Fibroblast of peridontal ligament (primary cell): Measurements from ENCODE around the gene RNASEH2B.

Experiments used
- DNase-seq: peaks from one replicate; pipeline ENCODE4 v3.0.0-alpha.2; 2010; ENCODE audit errors: extremely low read depth

The RNASEH2B gene, protein sequence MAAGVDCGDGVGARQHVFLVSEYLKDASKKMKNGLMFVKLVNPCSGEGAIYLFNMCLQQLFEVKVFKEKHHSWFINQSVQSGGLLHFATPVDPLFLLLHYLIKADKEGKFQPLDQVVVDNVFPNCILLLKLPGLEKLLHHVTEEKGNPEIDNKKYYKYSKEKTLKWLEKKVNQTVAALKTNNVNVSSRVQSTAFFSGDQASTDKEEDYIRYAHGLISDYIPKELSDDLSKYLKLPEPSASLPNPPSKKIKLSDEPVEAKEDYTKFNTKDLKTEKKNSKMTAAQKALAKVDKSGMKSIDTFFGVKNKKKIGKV

DNA sequence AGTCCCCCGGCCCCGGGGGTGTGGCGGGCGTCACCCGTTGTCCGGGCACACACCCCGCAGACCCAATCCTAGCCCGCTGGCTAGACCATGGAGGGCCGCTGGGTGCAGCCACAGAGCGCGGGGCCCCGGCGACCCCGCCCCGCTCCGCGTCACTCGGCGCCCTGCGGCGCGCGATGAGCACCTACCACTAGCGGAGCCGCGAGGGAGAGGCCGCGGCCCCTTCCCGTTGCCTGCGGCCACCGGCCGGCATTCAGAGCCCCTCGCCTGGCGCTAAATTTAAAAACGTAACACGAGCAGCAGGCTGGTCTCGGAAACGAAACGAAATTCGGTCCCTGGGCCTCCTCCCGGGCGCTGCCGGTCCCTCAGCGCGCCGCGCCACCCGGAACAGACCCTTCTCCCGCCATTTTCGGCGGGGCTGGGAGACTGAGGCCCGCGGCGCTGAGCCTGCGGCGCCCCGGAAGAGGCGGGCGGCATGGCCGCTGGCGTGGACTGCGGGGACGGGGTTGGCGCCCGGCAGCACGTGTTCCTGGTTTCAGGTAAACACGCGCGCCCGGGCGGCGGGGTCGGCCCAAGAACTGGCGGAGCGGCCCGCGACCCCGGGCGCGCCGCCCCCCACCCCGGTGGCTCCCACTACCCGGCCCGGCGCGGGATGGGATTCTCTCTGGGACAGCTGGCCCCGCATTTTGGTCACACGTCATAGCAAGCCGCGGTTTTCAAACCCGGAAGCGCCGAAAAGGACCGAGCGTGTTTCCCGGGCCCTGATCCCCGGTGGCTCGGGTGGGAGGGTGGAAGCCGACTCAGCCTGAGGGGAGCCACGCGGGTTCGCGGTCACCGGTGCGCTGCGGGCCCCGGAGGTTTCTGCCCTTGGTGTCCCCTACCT, at the start of gene RNASEH2B:
TSS of gene RNASEH2B (plus strand) at position 187 of the 880 bp plus-strand sequence. CDS start at position 473, 286 bp downstream.
- DNase-seq = peak; percentile 60

DNA sequence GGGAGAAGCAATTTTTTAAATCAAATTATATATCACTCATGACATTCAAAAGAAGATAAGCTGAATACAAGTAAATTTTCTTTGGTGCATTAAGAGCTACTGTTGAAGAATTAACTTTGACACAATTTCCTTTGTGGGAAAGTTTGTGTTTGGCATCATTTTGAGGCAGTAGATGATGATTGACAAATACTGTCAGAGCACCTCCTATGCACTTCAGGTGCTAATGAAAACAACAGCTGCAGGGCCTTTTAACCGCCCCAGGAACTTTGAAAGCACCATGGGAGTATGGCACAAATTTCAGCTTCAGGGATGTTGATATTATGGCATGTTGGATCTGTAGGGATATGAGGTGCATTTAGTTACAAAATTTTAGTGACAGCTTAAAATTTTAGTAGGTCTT, 45.1 kb upstream of the RNASEH2B start:
- no peak for DNase-seq

DNA sequence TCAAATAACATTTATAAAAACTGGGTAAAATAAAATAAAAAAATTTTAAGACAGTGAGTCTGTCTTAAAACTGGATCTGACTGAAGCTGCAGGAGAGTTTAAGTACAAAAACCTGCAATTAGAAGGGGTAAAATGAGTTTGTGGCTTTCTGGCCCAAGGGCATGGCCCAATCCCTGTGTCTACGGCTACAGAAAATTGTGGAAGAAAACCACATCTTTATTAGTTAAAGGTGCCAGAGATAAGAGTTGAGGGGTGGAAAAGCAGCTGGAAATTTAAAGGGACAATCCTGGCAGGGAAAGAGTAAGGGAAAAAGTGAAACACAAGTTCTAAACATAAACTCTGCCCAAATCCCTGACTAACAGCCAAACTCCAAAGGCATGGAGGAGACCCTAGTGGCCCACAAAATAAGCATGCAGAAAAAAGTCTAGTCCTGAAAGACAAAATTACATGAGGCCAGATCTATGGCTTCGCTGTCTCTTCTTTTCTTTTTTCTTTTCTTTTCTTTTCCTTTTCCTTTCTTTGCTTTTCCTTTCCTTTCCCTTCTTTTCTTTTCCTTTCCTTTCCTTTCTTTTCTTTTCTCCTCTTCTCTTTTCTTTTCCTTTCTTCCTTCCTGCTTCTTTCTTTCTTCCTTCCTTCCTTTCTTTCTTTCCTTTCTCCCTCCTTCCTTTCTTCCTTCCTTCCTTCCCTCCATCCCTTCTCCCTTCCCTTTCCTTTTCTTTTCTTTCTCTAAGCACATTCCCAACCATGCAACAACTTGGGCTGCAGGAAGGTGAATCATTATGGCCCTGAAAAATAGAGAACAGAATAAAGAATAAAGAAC, 42.6 kb upstream of the RNASEH2B start:
- DNase-seq = peak; percentile 49

DNA sequence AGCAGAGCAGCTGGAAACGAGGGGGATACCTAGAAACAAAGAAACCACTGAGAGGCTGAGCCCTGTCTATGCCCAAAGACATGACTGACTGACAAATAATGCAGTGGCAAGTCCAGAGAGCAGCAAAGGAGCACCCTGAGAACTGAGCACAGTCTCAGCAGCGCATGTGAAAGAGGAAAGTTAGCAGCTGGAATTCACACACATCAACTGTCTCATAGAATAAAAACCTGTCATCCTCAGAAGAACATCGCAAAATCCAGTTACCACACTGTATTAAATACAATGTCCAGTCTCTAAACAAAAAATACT, 42.0 kb upstream of the RNASEH2B start:
- no peak for DNase-seq

DNA sequence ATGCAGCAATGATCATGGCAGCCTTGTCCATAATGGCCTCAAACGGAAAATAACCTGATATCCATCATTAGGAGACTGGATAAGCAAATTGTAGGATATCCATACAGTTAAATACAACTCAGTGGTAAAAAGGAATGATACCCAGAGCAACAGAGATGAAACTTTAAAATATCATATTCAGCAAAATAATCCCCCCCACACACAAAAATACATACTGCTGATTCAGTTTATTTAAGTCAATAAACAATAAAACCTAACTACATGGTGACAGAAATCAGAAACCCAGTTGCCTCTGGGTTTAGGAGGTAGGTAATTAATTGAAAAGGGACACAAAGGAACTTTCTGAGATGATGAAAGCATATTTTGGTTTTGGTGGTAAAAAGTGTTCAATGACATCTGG, 38.2 kb upstream of the RNASEH2B start:
- no peak for DNase-seq

DNA sequence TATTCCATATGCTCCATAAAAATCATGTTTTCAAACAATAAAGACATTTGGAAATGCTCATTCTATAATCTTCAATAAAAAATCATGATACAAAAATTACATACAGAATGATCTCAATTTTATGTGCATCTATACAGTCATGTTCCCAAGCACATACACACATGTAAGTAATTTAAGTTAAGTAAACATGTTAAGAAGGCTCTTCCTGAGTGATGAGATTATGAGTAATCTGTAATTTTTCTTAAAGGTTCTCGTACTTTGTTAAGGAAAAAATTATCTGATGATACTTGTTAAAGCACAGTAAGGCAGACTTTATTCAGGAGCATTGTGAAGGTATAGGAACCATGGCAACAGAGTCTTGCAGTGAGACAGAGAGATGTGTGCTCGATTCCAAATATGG, 36.1 kb upstream of the RNASEH2B start:
- peak; percentile 48 for DNase-seq

DNA sequence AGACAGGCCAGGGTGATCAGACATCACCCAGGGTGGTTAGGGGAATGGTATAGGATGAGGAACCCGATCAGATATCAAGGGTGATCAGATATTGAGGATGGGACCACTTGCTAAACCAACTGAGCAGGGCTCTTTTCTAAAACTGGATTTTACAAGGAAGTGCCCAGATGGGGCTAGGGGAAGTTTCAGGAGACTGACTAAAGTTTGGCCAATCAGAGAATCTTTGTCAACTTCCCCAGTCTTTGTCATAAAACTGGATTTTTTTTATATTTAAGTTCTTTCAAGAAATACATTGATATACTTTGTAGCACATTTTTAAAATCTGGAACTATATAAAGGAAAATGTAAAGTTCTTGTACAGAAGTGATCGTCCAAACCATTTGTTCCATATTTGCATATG, 35.6 kb upstream of the RNASEH2B start:
- no peak for DNase-seq

DNA sequence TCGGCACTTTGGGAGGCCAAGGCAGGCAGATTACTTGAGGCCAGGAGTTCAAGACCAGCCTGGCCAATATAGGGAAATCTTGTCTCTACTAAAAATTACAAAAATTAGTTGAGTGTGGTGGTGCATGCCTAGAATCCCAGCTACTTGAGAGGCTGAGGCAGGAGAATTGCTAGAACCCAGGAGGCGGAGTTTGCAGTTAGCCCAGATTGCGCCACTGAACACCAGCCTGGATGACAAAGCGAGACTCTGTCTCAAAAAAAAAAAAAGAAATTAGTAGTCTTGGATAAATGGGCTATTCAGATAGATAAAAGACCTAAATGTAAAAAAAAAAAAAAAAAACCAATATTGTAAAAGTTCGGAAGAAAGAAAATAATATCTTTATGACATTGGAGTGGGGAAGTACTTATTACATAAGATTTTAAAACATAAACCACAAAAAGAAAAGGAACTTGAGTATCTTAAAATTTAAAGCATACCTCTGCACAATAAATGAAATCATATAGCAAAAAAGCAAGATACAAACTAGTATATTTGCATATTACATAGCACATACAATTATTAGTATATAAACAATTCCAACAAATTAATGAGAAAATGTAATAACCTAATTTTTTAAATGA, 26.7 kb upstream of the RNASEH2B start:
- DNase-seq = no peak

DNA sequence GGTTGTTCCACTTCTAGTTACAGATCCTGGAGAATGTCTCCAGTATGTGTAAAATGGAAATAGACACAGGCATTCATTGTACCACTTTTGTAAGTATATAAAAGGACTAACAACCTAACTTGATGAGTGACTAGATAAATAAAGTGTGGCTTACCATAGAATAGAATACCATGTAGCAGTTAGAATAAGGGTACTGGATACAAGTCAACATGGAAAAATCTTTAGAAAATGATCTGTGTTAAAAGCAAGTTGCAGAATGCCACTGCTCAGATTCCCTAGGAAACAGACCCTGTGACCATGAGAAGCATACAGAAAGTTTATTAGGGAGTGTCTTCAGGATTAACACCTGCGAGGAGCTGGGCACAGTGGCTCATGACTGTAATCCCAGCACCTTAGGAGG, 25.9 kb upstream of the RNASEH2B start:
- DNase-seq = no peak

DNA sequence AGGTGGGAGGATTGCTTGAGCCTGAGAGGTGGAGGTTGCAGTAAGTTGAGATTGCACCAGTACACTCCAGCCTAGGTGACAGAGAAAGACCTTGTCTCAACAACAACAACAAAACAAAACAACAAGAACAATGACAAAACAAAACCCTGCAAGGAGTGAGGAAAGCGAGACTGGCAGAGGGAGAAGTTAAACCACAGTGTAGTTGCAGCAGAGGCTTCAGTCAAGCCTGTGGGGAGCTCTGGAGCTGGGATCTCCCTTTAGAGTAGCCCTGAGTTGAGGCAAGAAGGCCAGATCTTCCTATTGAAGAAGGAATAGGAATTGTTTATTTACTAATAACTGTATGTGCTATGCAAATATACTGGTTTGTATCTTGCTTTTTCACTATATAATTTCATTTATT, 25.3 kb upstream of the RNASEH2B start:
- no peak for DNase-seq

DNA sequence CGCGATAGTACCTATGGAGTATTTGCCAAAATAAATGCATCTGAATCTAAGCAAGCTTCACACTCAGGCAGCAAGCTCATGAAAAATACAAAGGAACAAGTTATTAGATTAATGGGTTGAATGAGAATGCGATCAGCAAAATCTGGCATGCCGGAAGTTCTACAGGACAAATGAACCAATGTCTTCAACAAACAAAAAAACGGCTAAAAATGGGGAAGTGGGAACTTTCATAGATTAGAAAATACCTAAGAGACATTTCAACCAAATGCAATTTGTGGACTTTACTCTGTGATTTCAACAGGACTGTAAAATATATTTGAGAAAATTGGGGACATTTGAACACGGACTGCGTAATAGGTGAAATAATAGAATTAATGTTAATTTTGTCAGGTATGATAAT, 22.4 kb upstream of the RNASEH2B start:
- no peak for DNase-seq

DNA sequence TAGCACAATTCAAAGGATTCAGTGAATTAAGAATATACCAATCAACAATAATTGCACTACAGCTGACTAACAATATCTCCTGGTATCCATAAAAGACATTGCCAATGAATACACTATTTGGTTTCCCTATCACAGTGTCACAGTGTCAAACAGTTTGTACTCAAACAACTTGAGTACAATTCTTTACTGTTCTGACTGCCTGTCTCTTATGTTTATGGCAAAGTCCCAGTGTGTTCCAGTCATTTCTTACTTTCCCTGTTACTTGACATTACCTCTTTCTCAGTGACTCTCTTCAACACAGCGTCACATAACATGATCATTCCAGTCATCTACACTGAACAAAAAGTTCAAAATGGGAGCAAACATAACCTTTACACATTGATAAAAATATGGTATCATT, 21.2 kb upstream of the RNASEH2B start:
- no peak for DNase-seq

DNA sequence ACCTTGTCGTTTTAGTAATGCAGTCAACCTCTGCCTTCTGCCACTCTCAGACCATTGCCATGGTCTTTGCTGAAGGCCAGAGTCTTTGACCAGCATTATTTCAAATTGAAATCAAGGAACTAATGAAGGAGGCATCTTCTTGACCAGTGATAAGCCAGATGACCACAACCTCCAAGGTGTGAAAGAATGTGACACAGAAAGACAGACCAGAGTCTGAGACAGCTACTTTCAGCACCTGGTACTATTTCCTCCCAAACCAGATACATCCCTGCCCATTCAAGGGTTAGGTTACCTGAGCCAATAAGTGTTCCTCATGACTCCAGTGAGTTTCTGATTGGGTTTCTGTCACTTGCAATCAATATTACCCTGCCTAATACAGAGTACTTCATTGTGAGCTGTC, 20.3 kb upstream of the RNASEH2B start:
- no peak for DNase-seq

DNA sequence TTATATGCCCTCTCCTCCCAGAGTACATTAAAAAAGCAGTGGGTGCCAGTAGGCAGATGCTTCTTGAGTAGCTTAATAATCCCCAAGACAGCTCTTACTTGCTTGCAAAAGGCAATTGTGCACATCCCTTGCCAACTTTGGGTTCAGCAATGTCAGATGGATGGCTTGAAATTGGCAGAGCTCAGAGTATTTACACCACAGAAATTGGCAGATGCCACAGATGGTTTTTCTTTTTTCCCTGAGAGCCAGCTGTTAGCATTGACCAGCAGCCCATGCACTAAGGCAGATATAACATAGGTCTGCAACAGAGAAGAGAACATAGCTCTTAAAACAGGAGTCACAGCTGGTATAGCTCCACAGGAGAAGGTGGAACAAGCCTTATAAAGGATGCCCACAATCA, 18.4 kb upstream of the RNASEH2B start:
- no peak for DNase-seq

DNA sequence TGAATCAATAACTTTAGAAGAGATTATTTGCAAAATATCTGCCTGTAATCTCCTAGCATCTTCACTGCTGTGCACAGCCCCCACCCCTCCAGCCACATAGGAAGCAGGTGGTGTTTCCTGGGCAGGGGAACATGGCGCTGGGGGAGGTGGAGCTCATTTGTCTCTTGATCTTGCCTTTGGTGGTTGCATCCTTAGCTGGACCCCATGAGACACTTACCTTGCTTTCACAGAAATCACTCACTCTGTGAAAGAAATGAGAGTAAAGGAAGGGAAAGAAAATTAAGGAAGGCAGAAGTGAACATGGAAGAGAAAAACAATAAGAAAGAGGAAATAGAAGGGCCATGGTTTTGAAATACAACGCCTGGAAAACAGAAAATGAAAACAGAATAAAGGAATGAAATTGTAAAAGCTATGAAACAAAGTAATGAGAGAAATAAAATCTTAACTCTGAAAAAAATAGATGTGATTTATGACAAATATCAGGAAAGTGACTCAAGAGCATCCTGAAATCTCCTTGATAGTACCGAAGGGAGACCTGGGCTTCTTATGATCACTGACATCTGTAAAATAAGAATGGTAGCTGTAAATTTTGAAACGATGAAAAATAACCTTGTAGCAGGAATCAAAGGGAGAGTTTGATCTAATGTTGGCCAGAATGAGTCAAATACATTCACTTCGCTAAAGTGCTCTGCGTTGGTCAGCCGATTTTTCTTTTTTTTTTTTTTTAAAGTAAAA, 17.2 kb upstream of the RNASEH2B start:
- no peak for DNase-seq

DNA sequence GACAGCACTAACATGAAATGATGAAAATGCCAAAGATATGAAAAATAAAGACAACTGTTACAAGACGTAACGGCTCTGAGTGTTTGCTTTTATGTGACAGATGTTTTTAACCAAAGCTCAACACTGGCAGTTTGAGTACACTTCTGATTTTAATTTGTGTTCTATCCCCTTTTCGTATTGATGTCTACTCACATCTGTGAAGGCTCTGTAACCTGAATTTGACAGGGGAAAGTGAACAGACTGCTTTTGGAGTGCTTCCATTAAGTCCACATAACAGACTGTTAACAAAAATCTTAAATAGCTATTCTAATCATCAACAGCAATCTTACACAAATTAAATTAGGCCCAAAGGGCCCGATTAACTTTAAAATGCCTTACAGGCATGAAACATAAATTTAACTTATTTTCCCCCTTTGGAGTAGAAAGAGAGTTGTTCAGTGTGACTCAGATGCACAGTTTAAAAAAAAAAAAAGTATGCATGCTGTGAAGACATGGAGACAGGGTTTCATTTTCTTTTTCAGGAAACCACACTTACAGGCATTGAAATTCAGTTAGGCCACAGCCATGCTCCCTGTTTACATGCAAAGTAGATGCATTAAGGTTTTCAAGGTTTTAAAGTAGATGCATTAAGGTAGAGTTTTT, 16.3 kb upstream of the RNASEH2B start:
- peak; percentile 71 for DNase-seq

DNA sequence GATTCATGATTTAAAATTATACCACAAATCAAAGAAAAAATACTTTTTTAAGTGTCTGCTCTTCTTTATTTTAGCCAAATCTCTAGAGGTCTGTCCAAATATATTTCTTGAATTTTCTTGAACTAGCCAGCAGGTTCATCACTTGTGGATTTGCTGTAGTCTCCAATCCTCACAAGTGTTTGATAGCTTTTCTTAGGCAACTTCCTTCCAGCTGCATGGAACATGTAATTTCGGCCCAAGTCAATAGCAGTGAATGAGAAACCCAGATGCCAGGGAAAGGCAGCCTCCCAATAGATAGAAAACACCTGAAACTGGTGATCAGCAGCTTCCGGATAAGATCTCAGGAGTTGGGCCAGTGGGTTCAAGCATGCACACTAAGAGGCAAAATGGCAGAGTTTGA, 15.6 kb upstream of the RNASEH2B start:
- no peak for DNase-seq

DNA sequence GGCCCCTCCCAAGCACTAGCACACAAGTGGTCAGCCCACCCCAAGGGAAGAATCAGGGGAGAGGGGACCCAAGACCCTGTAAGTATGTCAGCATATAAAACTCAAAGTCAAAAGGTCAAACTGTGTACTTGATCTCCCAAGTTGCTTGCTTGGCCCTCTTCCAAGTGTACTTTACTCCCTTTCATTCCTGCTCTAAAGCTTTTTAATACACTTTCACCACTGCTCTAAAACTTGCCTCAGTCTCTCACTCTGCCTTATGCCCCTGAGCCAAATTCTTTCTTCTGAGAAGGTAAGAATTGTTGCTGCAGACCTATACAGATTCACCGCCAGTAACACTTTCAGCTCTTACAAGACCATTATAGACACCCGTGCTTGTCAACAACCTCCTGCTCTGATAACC, 15.1 kb upstream of the RNASEH2B start:
- DNase-seq = no peak

DNA sequence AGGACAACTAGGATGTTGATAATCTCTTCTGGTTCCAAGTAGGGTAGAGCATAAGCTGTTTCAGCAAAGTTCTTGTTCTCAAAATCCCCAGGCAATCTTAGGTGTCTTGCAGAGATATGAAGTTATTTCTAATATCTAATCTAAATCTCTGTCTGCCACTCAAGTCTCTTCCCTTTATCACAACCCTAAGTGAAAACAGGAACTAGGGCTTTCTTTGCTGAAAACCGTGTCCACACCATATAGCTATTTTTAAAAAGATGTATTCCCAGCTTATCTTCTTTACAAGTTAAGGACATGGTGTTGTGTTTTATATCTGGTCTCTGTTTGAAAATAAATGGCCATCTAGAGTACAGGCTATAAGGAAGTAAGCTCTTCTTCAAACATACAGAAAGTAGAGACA, 11.3 kb upstream of the RNASEH2B start:
- no peak for DNase-seq

DNA sequence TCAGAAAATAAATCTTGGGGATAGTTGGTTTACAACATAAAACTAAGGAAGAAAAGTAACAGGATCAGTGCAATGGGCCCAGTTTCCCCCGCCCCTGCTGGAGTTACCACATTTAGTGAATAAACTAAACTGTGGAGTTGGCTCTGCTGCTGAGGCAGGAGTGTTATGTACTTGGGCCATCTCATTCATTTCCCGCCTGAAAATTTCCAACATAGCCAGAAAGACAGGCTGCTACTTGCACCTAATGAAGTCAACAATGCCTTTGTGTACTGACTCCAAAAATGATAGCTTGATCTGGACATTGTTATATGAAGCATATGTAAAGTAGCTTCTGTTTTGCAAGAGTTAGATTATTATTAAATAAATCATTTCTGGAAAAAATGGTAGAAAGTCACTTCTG, 7.9 kb upstream of the RNASEH2B start:
- DNase-seq = no peak

DNA sequence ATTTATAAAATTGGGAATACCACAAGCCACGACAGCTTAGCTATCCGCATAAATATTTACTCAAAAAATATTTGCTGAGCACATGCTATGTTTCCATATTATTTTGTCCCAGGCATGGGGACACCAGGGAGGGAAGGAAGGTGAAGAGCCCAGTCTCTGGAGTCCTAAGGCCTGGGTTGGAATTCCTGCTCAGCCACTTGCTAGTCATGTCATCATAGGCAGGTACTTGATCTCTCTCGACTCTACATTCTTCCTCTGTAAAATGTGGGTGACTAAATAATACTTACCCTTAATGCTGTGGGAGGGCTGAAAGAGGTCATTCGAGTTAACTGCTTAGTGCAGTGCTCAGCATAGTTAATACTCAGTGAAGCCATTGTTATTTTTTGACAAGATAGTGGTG, 4.3 kb upstream of the RNASEH2B start:
- DNase-seq = no peak
